CD14-positive monocyte (primary cell): ENCODE measurements around the gene SERPINA5. TPM values are rescaled to one million over a fixed set of nuclear protein-coding genes. Genes with fewer than 3 reads are reported as not detected.

ENCODE experiments used
- DNase-seq, 3 donors: peaks; one replicate each; pipeline ENCODE4 v3.0.0-alpha.2; 2011 to 2022
- H2AFZ ChIP-seq: 2 replicates; pipeline ENCODE4 v1.6.0; 2012; ENCODE audit warnings: mild to moderate bottlenecking, low read depth, low read length, inconsistent platforms; ENCODE audit not compliant: insufficient read depth, poor library complexity, severe bottlenecking
- H3K27ac ChIP-seq, 2 donors: 1 replicate in 1 of 2; 2 replicates in 1 of 2; pipeline ENCODE4 v1.5.1; 2012 to 2013; ENCODE audit warnings: low read length in 2 of 2, control low read depth in 1 of 2, inconsistent platforms in 1 of 2, low read depth in 1 of 2, mild to moderate bottlenecking in 1 of 2
- H3K27me3 ChIP-seq, 2 donors: one replicate each; pipeline versions ENCODE4 v1.6.0 to v1.6.1; 2011 to 2013; ENCODE audit warnings: low read length in 2 of 2; ENCODE audit not compliant: control insufficient read depth in 2 of 2, insufficient read depth in 2 of 2
- H3K36me3 ChIP-seq, 2 donors: replicated peaks in 1 of 2; 1 replicate in 1 of 2; 2 replicates in 1 of 2; pipeline versions ENCODE4 v1.5.1 to v1.6.1; 2012 to 2013; ENCODE audit warnings: low read length in 2 of 2, control low read depth in 1 of 2, inconsistent platforms in 1 of 2, mild to moderate bottlenecking in 1 of 2; ENCODE audit not compliant: insufficient read depth in 2 of 2, control insufficient read depth in 1 of 2
- H3K4me1 ChIP-seq, 2 donors: 1 replicate in 1 of 2; 2 replicates in 1 of 2; pipeline versions ENCODE4 v1.5.1 to v1.6.1; 2012 to 2013; ENCODE audit warnings: low read length in 2 of 2, control low read depth in 1 of 2, inconsistent platforms in 1 of 2, mild to moderate bottlenecking in 1 of 2, moderate library complexity in 1 of 2; ENCODE audit not compliant: insufficient read depth in 2 of 2, control insufficient read depth in 1 of 2
- H3K4me2 ChIP-seq: replicated peaks from 2 replicates; pipeline ENCODE3; 2012; ENCODE audit warnings: low read length, moderate library complexity, mild to moderate bottlenecking; ENCODE audit not compliant: poor library complexity, severe bottlenecking; ENCODE audit errors: extremely low read depth
- H3K4me3 ChIP-seq, 3 experiments: fragments of 200-600 bp in 1 of 3; sonication (generic) in 1 of 3; replicated peaks in 1 of 3; 1 replicate in 2 of 3; 2 replicates in 1 of 3; pipeline ENCODE4 v1.5.1; 2011 to 2013; ENCODE audit warnings: low read length in 3 of 3, mild to moderate bottlenecking in 3 of 3, control low read depth in 2 of 3, low read depth in 2 of 3, inconsistent platforms in 1 of 3, moderate library complexity in 1 of 3
- H3K79me2 ChIP-seq: 2 replicates; pipeline ENCODE4 v1.6.0; 2012; ENCODE audit warnings: mild to moderate bottlenecking, control low read depth, inconsistent platforms, low read length, moderate library complexity; ENCODE audit not compliant: insufficient read depth
- H3K9ac ChIP-seq: 2 replicates; pipeline ENCODE4 v1.6.0; 2017; ENCODE audit warnings: low read length, mild to moderate bottlenecking; ENCODE audit not compliant: insufficient read depth, poor library complexity, severe bottlenecking
- H3K9me3 ChIP-seq, 2 donors: replicated peaks in 1 of 2; 1 replicate in 1 of 2; 2 replicates in 1 of 2; pipeline versions ENCODE4 v1.5.1 to v1.6.1; 2012 to 2013; ENCODE audit warnings: low read length in 2 of 2, control low read depth in 1 of 2; ENCODE audit not compliant: control insufficient read depth in 1 of 2, insufficient read depth in 1 of 2
- H4K20me1 ChIP-seq: 2 replicates; pipeline ENCODE4 v1.6.0; 2012; ENCODE audit warnings: mild to moderate bottlenecking, low read length, control low read depth, moderate library complexity; ENCODE audit not compliant: insufficient read depth
- H3K27ac Mint-ChIP-seq, 7 donors: one replicate each; pipeline ENCODE4 v1.8.0; 2020; ENCODE audit warnings: mild to moderate bottlenecking in 7 of 7, mixed read lengths in 7 of 7, moderate library complexity in 6 of 7, inconsistent platforms in 2 of 7
- H3K27me3 Mint-ChIP-seq, 3 donors: one replicate each; pipeline ENCODE4 v1.8.0; 2021 to 2022; ENCODE audit warnings: low read depth in 3 of 3, mild to moderate bottlenecking in 3 of 3, mixed read lengths in 3 of 3, moderate library complexity in 3 of 3, inconsistent platforms in 1 of 3
- H3K36me3 Mint-ChIP-seq, 2 donors: one replicate each; pipeline ENCODE4 v1.8.0; 2020; ENCODE audit warnings: mixed read lengths in 2 of 2, inconsistent platforms in 1 of 2, mild to moderate bottlenecking in 1 of 2
- H3K4me1 Mint-ChIP-seq: one replicate; pipeline ENCODE4 v1.8.0; 2020; ENCODE audit warnings: mild to moderate bottlenecking, mixed read lengths
- H3K4me3 Mint-ChIP-seq, 2 donors: one replicate each; pipeline ENCODE4 v1.8.0; 2020; ENCODE audit warnings: mild to moderate bottlenecking in 2 of 2, mixed read lengths in 2 of 2, moderate library complexity in 1 of 2
- H3K9me3 Mint-ChIP-seq, 7 donors: one replicate each; pipeline ENCODE4 v1.8.0; 2020 to 2022; ENCODE audit warnings: mixed read lengths in 7 of 7, mild to moderate bottlenecking in 6 of 7, moderate library complexity in 6 of 7, inconsistent platforms in 2 of 7
- WGBS: methylation state at CpG from one replicate; pipeline ENCODE4 v1.1.5; 2013; ENCODE audit warnings: missing lambda C conversion rate; ENCODE audit not compliant: insufficient coverage; 5-methylcytosine and 5-hydroxymethylcytosine counted together
- intact Hi-C, 2 donors: fragments of 100-400 bp; cut with micrococcal nuclease; formaldehyde crosslinking; loops; one replicate each; pipeline versions ENCODE4 v1.15.0 to v1.15.1; 2023
- polyA plus RNA-seq, 3 donors: library from polyadenylated mRNA; depleted of rRNA in 1 of 3; unstranded in 2 of 3; stranded (reverse) in 1 of 3; fragments of 300-500 nt in 2 of 3; fragments of >200 nt in 1 of 3; fragmentation: Illumina TruSeq in 2 of 3; gene quantifications; 1 replicate in 2 of 3; 2 replicates in 1 of 3; pipeline ENCODE4 v1.2.3, GENCODE V29; 2012 to 2021
- TF ChIP-seq, protein P1 (sequence below): fragments of 200-600 bp; IDR thresholded peaks from one replicate; pipeline ENCODE4 v1.8.0; 2022; ENCODE audit warnings: antibody characterized with exemption, mild to moderate bottlenecking

Gene SERPINA5
- polyA plus RNA-seq, 3 donors, result not detected

DNA sequence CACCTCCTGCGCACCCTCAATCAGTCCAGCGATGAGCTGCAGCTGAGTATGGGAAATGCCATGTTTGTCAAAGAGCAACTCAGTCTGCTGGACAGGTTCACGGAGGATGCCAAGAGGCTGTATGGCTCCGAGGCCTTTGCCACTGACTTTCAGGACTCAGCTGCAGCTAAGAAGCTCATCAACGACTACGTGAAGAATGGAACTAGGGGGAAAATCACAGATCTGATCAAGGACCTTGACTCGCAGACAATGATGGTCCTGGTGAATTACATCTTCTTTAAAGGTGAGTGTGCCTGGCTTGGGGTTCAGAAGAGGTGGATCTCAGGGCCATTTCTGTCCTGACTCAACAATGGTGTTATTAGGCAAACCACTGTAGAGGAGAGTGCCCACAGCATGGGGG is 33.6 kb downstream of the SERPINA5 start:
- Histone ChIP-seq H3K9ac (no peak overlapping the region), H3K79me2 (no peaks in the 10 kb centered on the region), H3K4me2 (no peak overlapping the region), H3K27ac (no peak overlapping the region), H3K27me3 (no peaks in the 10 kb centered on the region), H3K36me3 (no peaks in the 10 kb centered on the region), H3K9me3 (peaks cover 21 to 37% of the 10 kb centered on the region in 2 donors), H4K20me1 (no peaks in the 10 kb centered on the region), H3K4me1 (no peaks in the 10 kb centered on the region), H2AFZ (no peak overlapping the region), H3K4me3 (no peak overlapping the region)
- Mint-ChIP-seq H3K9me3 (peaks cover 18 to 29% (median 22%) of the 10 kb centered on the region in 7 donors), H3K27me3 (peaks cover under 1 to 8% (median 1%) of the 10 kb centered on the region in 3 donors), H3K36me3 (no peaks in the 10 kb centered on the region), H3K4me1 (no peaks in the 10 kb centered on the region), H3K4me3 (no peak overlapping the region), H3K27ac (no peak overlapping the region)
- 93% methylated on average over 7 of the region's 7 CpGs for WGBS
- intact Hi-C loops, result no loop called here
- TF ChIP-seq, protein P1, sequence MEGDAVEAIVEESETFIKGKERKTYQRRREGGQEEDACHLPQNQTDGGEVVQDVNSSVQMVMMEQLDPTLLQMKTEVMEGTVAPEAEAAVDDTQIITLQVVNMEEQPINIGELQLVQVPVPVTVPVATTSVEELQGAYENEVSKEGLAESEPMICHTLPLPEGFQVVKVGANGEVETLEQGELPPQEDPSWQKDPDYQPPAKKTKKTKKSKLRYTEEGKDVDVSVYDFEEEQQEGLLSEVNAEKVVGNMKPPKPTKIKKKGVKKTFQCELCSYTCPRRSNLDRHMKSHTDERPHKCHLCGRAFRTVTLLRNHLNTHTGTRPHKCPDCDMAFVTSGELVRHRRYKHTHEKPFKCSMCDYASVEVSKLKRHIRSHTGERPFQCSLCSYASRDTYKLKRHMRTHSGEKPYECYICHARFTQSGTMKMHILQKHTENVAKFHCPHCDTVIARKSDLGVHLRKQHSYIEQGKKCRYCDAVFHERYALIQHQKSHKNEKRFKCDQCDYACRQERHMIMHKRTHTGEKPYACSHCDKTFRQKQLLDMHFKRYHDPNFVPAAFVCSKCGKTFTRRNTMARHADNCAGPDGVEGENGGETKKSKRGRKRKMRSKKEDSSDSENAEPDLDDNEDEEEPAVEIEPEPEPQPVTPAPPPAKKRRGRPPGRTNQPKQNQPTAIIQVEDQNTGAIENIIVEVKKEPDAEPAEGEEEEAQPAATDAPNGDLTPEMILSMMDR, result no peak
- DNase-seq, result no peak

DNA sequence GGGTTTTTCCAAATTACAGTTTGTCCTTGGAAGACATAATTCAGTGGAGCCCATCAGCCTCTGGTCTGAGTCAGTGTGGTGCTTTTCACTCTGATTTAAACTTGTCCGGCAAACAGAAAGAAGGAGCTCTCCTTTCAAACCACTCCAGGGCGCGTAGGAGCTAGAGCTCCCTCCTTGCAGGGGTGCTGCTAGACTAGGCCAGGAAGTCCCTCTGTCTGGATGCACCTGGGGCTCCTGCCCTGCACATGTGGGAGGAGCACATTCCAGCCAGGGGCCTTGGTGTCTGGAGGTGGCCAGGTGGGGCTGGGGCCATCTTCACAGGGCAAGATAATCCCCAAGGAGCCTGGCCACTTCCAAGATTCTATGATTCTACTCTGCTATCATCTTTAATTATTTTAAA is 34.0 kb downstream of the SERPINA5 start:
- no peaks in the 10 kb centered on the region for H3K27me3 ChIP-seq
- no peaks in the 10 kb centered on the region for H3K79me2 ChIP-seq
- H3K36me3 Mint-ChIP-seq, result no peaks in the 10 kb centered on the region
- H3K27ac Mint-ChIP-seq, result no peak overlapping the region
- peaks cover 21 to 32% (median 24%) of the 10 kb centered on the region in 7 donors for H3K9me3 Mint-ChIP-seq
- no peak overlapping the region for H2AFZ ChIP-seq
- H3K4me1 ChIP-seq, result no peaks in the 10 kb centered on the region
- H3K9ac ChIP-seq, result no peak overlapping the region
- H3K27ac ChIP-seq, result no peak overlapping the region
- H3K4me2 ChIP-seq, result no peak overlapping the region
- DNase-seq, result no peak
- no peak overlapping the region for H3K4me3 ChIP-seq
- H3K36me3 ChIP-seq, result no peaks in the 10 kb centered on the region
- 100% methylated on average over 1 of the region's 3 CpGs for WGBS
- H3K4me3 Mint-ChIP-seq, result no peak overlapping the region
- H3K9me3 ChIP-seq, result peaks cover 21 to 39% of the 10 kb centered on the region in 2 donors
- no peaks in the 10 kb centered on the region for H4K20me1 ChIP-seq
- TF ChIP-seq, protein P1, result no peak
- H3K27me3 Mint-ChIP-seq, result peaks cover 1 to 6% (median 5%) of the 10 kb centered on the region in 3 donors
- H3K4me1 Mint-ChIP-seq, result no peaks in the 10 kb centered on the region
- intact Hi-C loops, result no loop called here
